Neural cell (in vitro differentiated cells): ENCODE results near the gene INPP4B.

ENCODE experiments used
- CTCF ChIP-seq: fragments of 450-650 bp; IDR thresholded peaks from 2 replicates; pipeline ENCODE4 v1.5.1; 2014; ENCODE audit warnings: antibody characterized with exemption, mild to moderate bottlenecking, moderate library complexity; ENCODE audit not compliant: poor library complexity, severe bottlenecking
- EP300 ChIP-seq: fragments of 450-650 bp; conservative IDR thresholded peaks from 2 replicates; pipeline ENCODE4 v1.6.1; 2014; ENCODE audit warnings: antibody characterized with exemption, mild to moderate bottlenecking, moderate library complexity; ENCODE audit not compliant: poor library complexity, severe bottlenecking
- EZH2 ChIP-seq: fragments of 200-600, 300-800 bp; shearing (Covaris generic), sonication (generic); IDR thresholded peaks from 2 replicates; pipeline ENCODE4 v1.6.1; 2014; ENCODE audit warnings: antibody characterized with exemption, low read length, borderline replicate concordance, mild to moderate bottlenecking; ENCODE audit not compliant: insufficient read depth, poor library complexity, severe bottlenecking
- MXI1 ChIP-seq: fragments of 450-650 bp; conservative IDR thresholded peaks from 2 replicates; pipeline ENCODE4 v1.6.1; 2014; ENCODE audit warnings: antibody characterized with exemption, mild to moderate bottlenecking; ENCODE audit not compliant: poor library complexity, severe bottlenecking
- POLR2AphosphoS5 ChIP-seq: IDR thresholded peaks from 2 replicates; pipeline ENCODE4 v1.6.1; 2012
- RAD21 ChIP-seq: fragments of 450-650 bp; conservative IDR thresholded peaks from 2 replicates; pipeline ENCODE4 v1.6.1; 2014; ENCODE audit warnings: antibody characterized with exemption, mild to moderate bottlenecking, moderate library complexity
- SMC3 ChIP-seq: fragments of 450-650 bp; conservative IDR thresholded peaks from 2 replicates; pipeline ENCODE4 v1.6.1; 2014; ENCODE audit warnings: antibody characterized with exemption, mild to moderate bottlenecking, moderate library complexity; ENCODE audit not compliant: poor library complexity

- TF ChIP-seq POLR2AphosphoS5 (no peak), CTCF (no peak), EZH2 (no peak), MXI1 (no peak), SMC3 (no peak), EP300 (no peak), RAD21 (no peak)
Measured at GRCh38 chr4:142532054-142532453, 314.0 kb downstream of the INPP4B start.
